B cell (primary cell): ENCODE measurements around the gene HS1BP3. TPM values are rescaled to one million over a fixed set of nuclear protein-coding genes. Genes with fewer than 3 reads are reported as not detected.

Experiments
- ATAC-seq: fragments of 200-7000 bp; cut with Tn5 transposase; one replicate; pipeline ENCODE4 v1.10.0; 2021; ENCODE audit warnings: low read depth, mild to moderate bottlenecking, moderate number of reproducible peaks, moderate library complexity
- CTCF ChIA-PET: fragments of 350-600 bp; sonication (Branson Sonifier 250); formaldehyde crosslinking; loops from one replicate; lab custom pipeline; 2021; ENCODE audit warnings: antibody characterized with exemption, inconsistent platforms; lab: Charles Lee
- POLR2A ChIA-PET: fragments of 350-600 bp; sonication (Branson Sonifier 250); formaldehyde crosslinking; loops from one replicate; lab custom pipeline; 2021; ENCODE audit warnings: antibody characterized with exemption; lab: Charles Lee
- DNase-seq: peaks from one replicate; pipeline ENCODE4 v3.0.0; 2013
- H2AFZ ChIP-seq: 2 replicates; pipeline ENCODE4 v1.6.1; 2012; ENCODE audit warnings: mild to moderate bottlenecking, low read depth, low read length; ENCODE audit not compliant: insufficient read depth, poor library complexity, severe bottlenecking
- H3K27ac ChIP-seq, 2 donors: 1 replicate in 1 of 2; 2 replicates in 1 of 2; pipeline ENCODE4 v1.5.1; 2012 to 2013; ENCODE audit warnings: low read length in 2 of 2, mild to moderate bottlenecking in 2 of 2, moderate library complexity in 1 of 2
- H3K27me3 ChIP-seq, 4 experiments: fragments of 200-600 bp in 1 of 4; sonication (generic) in 1 of 4; replicated peaks in 1 of 4; 1 replicate in 2 of 4; 2 replicates in 2 of 4; pipeline versions ENCODE4 v1.6.1 to v1.7.0; 2013 to 2016; ENCODE audit warnings: low read length in 3 of 4, mild to moderate bottlenecking in 2 of 4, mixed read lengths in 1 of 4, moderate library complexity in 1 of 4; ENCODE audit not compliant: insufficient read depth in 4 of 4, control insufficient read depth in 3 of 4; ENCODE audit errors: control extremely low read depth in 1 of 4
- H3K36me3 ChIP-seq, 2 experiments: replicated peaks in 1 of 2; 1 replicate in 1 of 2; 2 replicates in 1 of 2; pipeline versions ENCODE4 v1.6.1 to v1.7.1; 2013; ENCODE audit warnings: low read length in 1 of 2; ENCODE audit not compliant: insufficient read depth in 2 of 2, control insufficient read depth in 1 of 2; ENCODE audit errors: control extremely low read depth in 1 of 2, extremely low read depth in 1 of 2
- H3K4me1 ChIP-seq, 2 donors: fragments of 200-600 bp in 1 of 2; sonication (generic) in 1 of 2; 1 replicate in 1 of 2; 2 replicates in 1 of 2; pipeline versions ENCODE4 v1.5.1 to v1.6.1; 2013 to 2017; ENCODE audit warnings: low read length in 2 of 2; ENCODE audit not compliant: control insufficient read depth in 2 of 2, insufficient read depth in 2 of 2
- H3K4me2 ChIP-seq: replicated peaks from 2 replicates; pipeline ENCODE3; 2012; ENCODE audit warnings: mild to moderate bottlenecking, low read depth, low read length; ENCODE audit not compliant: poor library complexity, severe bottlenecking
- H3K4me3 ChIP-seq, 5 experiments: fragments of 200-600 bp in 1 of 5; sonication (generic) in 1 of 5; 1 replicate in 3 of 5; 2 replicates in 2 of 5; pipeline versions ENCODE4 v1.5.1 to v1.7.0; 2011 to 2016; ENCODE audit warnings: low read length in 4 of 5, mild to moderate bottlenecking in 4 of 5, low read depth in 2 of 5, control low read depth in 1 of 5, moderate library complexity in 1 of 5; ENCODE audit not compliant: insufficient read depth in 1 of 5; ENCODE audit errors: control extremely low read depth in 1 of 5, extremely low read depth in 1 of 5
- H3K79me2 ChIP-seq: fragments of 200-600 bp; sonication (generic); one replicate; pipeline ENCODE4 v1.6.0; 2016; ENCODE audit warnings: low read length; ENCODE audit not compliant: control insufficient read depth, insufficient read depth
- H3K9ac ChIP-seq: fragments of 200-600 bp; sonication (generic); 2 replicates; pipeline ENCODE4 v1.6.1; 2017; ENCODE audit warnings: mild to moderate bottlenecking, low read length, moderate library complexity
- H3K9me3 ChIP-seq, 3 donors: one replicate each; pipeline versions ENCODE4 v1.6.1 to v1.7.1; 2013; ENCODE audit warnings: low read length in 2 of 3; ENCODE audit not compliant: control insufficient read depth in 2 of 3, insufficient read depth in 1 of 3; ENCODE audit errors: control extremely low read depth in 1 of 3
- H4K20me1 ChIP-seq: 2 replicates; pipeline ENCODE4 v1.6.0; 2012; ENCODE audit warnings: mild to moderate bottlenecking, low read length; ENCODE audit not compliant: insufficient read depth, control insufficient read depth, poor library complexity, severe bottlenecking
- H3K27ac Mint-ChIP-seq: one replicate; pipeline ENCODE4 v1.8.0; 2021; ENCODE audit warnings: mixed read lengths
- H3K27me3 Mint-ChIP-seq: one replicate; pipeline ENCODE4 v1.8.0; 2021; ENCODE audit warnings: mixed read lengths
- H3K4me1 Mint-ChIP-seq: one replicate; pipeline ENCODE4 v1.8.0; 2021; ENCODE audit warnings: mixed read lengths
- H3K4me3 Mint-ChIP-seq: one replicate; pipeline ENCODE4 v1.8.0; 2021; ENCODE audit warnings: mixed read lengths
- H3K9me3 Mint-ChIP-seq: one replicate; pipeline ENCODE4 v1.8.0; 2022; ENCODE audit warnings: mixed read lengths; ENCODE audit not compliant: insufficient read depth
- EZH2 ChIP-seq: IDR thresholded peaks from 2 replicates; pipeline ENCODE4 v1.6.1; 2012; ENCODE audit warnings: borderline replicate concordance, low read depth, mild to moderate bottlenecking, moderate library complexity, low read length; ENCODE audit not compliant: insufficient read depth, poor library complexity, severe bottlenecking
- WGBS: methylation state at CpG from one replicate; pipeline ENCODE4 v1.1.5; 2013; ENCODE audit warnings: missing lambda C conversion rate; ENCODE audit not compliant: insufficient coverage; 5-methylcytosine and 5-hydroxymethylcytosine counted together
- intact Hi-C: fragments of 100-400 bp; cut with micrococcal nuclease; formaldehyde crosslinking; loops from one replicate; pipeline ENCODE4 v1.10.0; 2022
- polyA plus RNA-seq: library from polyadenylated mRNA; depleted of rRNA; stranded (reverse); fragments of >200 nt; gene quantifications from 2 replicates; pipeline ENCODE4 v1.2.3, GENCODE V29; 2012
- total RNA-seq, 2 donors: library from RNA; stranded (reverse); fragments of 120-200 nt in 1 of 2; gene quantifications; 1 replicate in 1 of 2; 2 replicates in 1 of 2; pipeline versions ENCODE4 v1.2.3 to v1.2.4, GENCODE V29; 2013 to 2022
- TF ChIP-seq, protein P1 (sequence below): fragments of 200-600 bp; IDR thresholded peaks from one replicate; pipeline ENCODE4 v1.8.0; 2022; ENCODE audit warnings: antibody characterized with exemption, mild to moderate bottlenecking

The HS1BP3 gene
- total and polyA plus RNA-seq, 2 donors (not counting 1 experiment from before 2014, with no cell fraction given) = 27.8 to 28.7 TPM

DNA sequence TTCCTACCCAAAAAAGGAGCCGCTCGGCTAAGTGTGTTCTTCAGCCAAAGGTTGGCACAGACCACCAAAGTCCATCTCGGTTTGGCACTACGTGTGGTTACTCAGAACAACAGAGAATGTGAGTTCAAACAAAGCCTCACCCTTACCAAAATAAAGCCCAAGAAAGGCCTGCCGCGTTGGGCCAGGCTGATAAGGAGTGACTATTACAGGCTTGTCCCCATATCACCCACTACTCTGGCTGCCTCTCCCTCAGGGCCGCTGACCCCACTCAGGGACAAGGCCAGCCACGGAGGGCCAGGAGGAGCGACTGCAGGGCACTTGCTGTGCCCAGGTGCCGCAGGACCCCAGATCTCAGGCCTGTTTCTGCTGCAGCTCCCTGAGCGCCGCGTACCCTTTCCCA, 13.8 kb downstream of the HS1BP3 start:
- TF ChIP-seq, protein P1, sequence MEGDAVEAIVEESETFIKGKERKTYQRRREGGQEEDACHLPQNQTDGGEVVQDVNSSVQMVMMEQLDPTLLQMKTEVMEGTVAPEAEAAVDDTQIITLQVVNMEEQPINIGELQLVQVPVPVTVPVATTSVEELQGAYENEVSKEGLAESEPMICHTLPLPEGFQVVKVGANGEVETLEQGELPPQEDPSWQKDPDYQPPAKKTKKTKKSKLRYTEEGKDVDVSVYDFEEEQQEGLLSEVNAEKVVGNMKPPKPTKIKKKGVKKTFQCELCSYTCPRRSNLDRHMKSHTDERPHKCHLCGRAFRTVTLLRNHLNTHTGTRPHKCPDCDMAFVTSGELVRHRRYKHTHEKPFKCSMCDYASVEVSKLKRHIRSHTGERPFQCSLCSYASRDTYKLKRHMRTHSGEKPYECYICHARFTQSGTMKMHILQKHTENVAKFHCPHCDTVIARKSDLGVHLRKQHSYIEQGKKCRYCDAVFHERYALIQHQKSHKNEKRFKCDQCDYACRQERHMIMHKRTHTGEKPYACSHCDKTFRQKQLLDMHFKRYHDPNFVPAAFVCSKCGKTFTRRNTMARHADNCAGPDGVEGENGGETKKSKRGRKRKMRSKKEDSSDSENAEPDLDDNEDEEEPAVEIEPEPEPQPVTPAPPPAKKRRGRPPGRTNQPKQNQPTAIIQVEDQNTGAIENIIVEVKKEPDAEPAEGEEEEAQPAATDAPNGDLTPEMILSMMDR = no peak
- no peak for TF ChIP-seq EZH2
- no peak for ATAC-seq
- ChIA-PET POLR2A (no interaction called here), CTCF (interaction anchor here (3.7 to 5.6 kb wide), 2 partner anchors 193 to 197 kb away, joined by 35 to 44 read pairs; no protein-coding TSS in a partner anchor)
- H2AFZ ChIP-seq = no peak overlapping the region
- peaks cover 0 to 54% of the 10 kb centered on the region in 2 experiments for H3K36me3 ChIP-seq
- intact Hi-C loops = no loop called here
- Mint-ChIP-seq H3K9me3 (no peaks in the 10 kb centered on the region), H3K4me1 (peaks cover 11% of the 10 kb centered on the region), H3K4me3 (no peak overlapping the region), H3K27me3 (no peaks in the 10 kb centered on the region), H3K27ac (no peak overlapping the region)
- peaks cover 0 to 3% of the 10 kb centered on the region in 2 donors for H3K4me1 ChIP-seq
- H3K27me3 ChIP-seq = no peaks in the 10 kb centered on the region
- no peak overlapping the region for H3K4me3 ChIP-seq
- no peak overlapping the region for H3K27ac ChIP-seq
- peaks cover 12% of the 10 kb centered on the region for H3K79me2 ChIP-seq
- no peak overlapping the region for H3K9ac ChIP-seq
- no peaks in the 10 kb centered on the region for H3K9me3 ChIP-seq
- H3K4me2 ChIP-seq = no peak overlapping the region
- H4K20me1 ChIP-seq = peaks cover 11% of the 10 kb centered on the region
- DNase-seq = no peak
- WGBS = 89% methylated on average over 9 of the region's 13 CpGs

DNA sequence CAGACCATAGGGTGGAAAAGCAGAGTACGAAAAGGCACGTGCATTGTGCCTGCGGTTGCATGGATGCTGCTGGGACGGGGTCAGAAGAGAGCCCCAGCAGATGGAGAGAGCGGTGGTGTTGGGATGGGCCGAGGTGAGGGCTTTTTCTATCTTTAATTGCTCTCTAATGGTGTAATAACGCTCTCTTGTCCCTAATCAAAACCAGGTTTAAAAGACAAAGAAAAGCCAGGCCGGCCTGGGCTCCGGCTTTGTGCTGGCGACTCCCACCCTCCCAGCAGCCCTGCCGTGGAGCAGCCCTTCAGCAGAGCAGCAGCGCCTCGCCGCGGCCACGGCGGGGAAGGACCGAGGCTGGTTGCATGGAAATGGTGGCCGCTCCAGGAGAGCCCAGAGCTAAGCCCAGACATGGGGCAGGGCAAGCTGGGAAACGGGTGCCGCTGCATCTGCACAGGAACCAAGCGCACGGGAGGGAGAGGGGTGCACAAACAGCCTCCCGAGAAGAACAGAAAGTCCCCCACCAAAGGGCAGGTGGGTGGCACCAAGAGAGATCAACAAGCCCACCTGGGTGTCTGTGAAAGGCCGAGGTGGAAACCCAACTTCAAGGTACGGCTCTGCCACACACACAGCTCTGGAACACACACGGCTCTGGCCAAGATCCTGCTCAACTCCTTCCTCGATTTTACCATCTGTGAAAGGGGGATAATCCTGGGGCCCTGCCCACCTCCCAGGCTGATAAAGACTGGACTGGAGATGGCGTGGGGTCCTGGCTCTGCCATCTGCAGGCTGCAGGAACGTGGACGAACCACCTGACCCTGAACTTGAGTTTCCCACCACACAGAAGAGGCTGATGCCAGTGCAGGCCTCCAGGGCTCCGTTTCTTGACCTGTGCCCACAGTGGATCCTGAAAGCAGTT, 15.0 kb downstream of the HS1BP3 start:
- 55% methylated on average over 25 of the region's 32 CpGs for WGBS
- H3K4me1 ChIP-seq = peaks cover 0 to 2% of the 10 kb centered on the region in 2 donors
- peaks cover 6% of the 10 kb centered on the region for H3K79me2 ChIP-seq
- no peak overlapping the region for H3K27ac Mint-ChIP-seq
- H3K27ac ChIP-seq = no peak overlapping the region
- DNase-seq (peak; percentile 68), ATAC-seq (peak; percentile 86)
- peaks cover 5% of the 10 kb centered on the region for H4K20me1 ChIP-seq
- H3K4me3 ChIP-seq = no peak overlapping the region
- no peak overlapping the region for H2AFZ ChIP-seq
- peaks cover 11% of the 10 kb centered on the region for H3K4me1 Mint-ChIP-seq
- peaks cover 0 to 42% of the 10 kb centered on the region in 2 experiments for H3K36me3 ChIP-seq
- POLR2A ChIA-PET = no interaction called here
- intact Hi-C loops = loop anchor here (1.0 kb wide), 1 partner anchor 193 kb away; no protein-coding TSS in a partner anchor
- no peak overlapping the region for H3K4me3 Mint-ChIP-seq
- no peak overlapping the region for H3K4me2 ChIP-seq
- H3K9me3 Mint-ChIP-seq = no peaks in the 10 kb centered on the region
- TF ChIP-seq EZH2 = no peak
- TF ChIP-seq, protein P1 = peak; percentile 77
- H3K27me3 Mint-ChIP-seq = no peaks in the 10 kb centered on the region
- no peaks in the 10 kb centered on the region for H3K9me3 ChIP-seq
- no peak overlapping the region for H3K9ac ChIP-seq
- H3K27me3 ChIP-seq = no peaks in the 10 kb centered on the region
- CTCF ChIA-PET = interaction anchor here (0.5 to 5.6 kb wide), 12 partner anchors 12 to 894 kb away, joined by 3 to 50 read pairs (median 6); partner anchors contain the start of gene RHOB
